CD4-positive, alpha-beta T cell treated with Interleukin-15 for 4 hours (primary cell): Measurements from ENCODE around the gene NKIRAS2.
A peak's percentile ranks its signal among the peaks of the same experiment; 100 is the strongest.

Experiments used
- DNase-seq: peaks from one replicate; pipeline ENCODE4 v3.0.0-alpha.2; 2020; ENCODE audit warnings: low spot score

Gene NKIRAS2

DNA sequence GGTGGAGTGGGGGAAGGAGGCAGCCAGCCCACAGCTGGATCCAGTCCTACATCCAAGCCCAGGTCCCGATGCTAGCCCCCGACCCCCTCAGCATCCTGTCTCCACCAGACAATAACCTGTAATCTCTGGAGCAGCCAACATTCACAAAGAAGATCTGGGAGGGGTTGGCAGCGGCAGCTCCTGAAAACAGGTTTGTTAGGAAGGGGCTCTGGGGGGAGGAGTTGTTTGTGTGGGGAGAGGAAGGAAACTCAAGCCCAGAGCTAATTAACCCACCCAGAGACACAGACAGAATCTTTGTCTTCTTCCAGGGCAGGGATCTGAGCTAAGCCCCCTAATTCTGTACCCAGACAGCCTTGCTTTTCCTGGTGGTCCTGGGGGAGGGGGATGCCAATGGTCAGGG is 35.1 kb downstream of the NKIRAS2 start:
- no peak for DNase-seq

DNA sequence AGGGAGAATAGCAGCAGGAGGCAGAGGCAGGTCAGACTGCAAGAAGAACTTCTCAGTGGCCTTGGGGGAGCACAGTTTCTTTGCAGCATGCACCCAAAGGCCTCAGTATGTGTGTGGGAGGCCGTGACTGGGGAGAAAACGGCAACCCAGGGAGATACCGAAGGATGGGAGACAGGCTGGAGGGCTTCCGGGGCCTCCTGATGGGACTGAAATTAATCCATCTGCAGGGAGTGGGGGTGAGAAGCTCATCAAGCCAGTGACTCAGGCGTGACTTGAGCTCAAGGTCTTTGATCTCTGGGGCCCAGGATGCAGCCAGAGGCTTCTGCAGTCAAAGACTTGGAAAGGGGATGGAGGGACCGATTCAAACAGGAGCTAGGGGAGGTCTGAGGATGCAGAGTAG is 35.6 kb downstream of the NKIRAS2 start:
- no peak for DNase-seq

DNA sequence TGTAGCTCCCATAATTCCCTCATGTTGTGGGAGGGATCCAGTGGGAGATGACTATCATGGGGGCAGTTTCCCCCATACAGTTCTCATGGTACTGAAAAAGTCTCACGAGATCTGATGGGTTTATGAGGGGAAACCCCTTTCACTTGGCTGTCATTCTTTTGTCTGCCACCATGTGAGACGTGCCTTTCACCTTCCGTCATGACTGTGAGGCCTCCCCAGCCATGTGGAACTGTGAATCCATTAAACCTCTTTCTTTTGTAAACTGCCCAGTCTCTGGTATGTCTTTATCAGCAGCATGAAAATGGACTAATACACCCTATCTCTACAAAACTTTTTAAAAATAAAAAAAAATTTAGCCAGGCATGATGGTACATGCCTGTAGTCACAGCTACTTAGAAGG is 36.7 kb downstream of the NKIRAS2 start:
- no peak for DNase-seq

DNA sequence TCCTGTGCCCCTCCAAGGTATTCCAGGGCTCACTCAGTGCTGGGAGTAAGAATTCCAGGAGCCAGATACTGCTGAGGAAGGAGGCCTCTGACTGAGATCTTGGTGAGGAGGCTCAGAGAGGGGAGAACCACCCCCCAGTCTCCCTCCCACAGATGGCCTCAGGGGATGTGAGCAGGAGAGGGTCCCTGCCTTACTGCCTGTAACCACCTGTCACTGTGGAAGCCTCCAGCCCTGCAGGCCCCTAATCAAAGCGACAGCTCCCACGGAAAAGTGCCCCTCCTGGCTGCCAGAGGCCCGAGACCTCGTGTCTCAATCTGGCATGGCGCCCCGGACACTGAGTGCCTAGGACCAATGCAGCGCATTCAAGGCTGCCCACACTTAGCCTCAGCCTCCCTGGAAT is 38.2 kb downstream of the NKIRAS2 start:
- DNase-seq: no peak

DNA sequence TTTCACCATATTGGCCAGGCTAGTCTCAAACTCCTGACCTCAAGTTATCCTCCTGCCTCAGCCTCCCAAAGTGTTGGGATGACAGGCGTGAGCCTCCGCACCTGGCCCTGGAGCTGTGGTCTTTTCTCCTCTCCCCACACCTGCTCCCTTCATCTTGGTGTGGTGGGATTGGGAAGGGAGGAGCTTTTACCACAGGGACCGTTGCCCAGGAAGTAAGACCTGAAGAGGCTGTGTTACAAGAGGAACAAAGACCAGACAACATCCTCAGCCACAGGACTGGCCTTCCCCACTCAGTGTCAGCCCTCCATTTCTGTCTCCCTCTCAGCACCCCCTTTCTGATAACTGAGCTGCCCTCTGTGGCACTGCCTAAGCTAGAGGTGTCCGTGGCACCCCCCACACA is 39.9 kb downstream of the NKIRAS2 start:
- no peak for DNase-seq

GRCh38 chr17:42060231-42060630 is 40.3 kb downstream of the NKIRAS2 start:
- no peak for DNase-seq

DNA sequence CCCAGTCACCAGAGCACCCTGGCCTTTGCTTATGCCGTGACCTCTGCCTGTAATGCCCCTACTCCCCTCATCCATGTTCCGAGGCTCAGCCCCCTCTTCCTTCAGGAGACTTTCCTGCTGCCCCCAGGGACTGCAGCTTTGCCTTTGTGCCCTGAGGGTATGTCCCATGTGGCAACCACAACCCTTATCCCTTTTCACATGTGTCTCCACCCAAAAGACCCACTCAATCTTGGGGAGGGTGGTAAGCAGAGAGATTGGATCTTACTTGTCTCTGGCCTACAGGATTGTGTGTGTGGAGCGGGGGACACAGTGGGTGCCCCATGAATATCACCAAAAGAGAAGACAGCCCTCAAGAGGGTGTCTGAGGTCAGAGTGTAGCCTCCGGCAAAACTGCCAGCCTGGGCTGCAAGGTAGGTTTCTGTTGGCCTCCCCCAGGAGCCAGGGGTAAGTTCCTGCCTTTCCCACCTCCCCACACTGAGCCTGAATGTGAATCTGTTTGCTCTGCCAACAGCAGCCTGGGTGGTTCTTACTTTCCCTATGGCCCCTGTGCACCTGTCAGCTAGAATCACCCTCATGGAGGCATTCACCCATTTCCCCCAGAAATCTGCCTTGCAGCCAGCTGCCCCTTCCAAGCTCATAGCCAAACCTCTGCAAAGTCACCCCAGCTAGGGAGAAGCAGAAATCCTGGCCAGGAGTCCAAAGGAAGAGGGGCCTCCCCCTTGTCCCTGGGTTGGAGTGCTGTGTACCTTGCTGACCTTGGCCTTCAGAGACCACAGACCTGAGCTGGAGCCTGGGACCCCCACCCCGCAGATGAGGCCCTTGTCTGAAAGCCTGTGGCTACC is 42.0 kb downstream of the NKIRAS2 start:
- no peak for DNase-seq

DNA sequence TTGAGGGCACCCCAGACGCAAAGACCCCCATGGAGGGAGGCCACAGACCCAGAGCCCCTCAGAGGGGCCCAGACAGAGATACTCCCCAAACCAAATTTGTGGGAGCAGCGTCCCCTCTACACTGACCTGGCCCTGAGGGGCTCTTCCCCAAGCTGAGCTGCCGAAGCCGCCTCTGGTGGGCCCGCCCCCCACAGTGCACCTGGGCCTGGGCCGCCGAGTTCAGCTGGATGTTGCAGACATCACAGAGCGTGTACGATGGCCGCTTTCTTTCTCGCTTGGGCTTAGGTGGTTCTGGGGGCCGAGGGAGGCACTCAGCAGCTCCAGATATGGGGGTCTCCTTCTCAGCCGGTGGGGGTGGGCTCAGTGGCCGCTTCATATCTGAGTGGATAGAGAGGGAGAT is 42.8 kb downstream of the NKIRAS2 start:
- no peak for DNase-seq

DNA sequence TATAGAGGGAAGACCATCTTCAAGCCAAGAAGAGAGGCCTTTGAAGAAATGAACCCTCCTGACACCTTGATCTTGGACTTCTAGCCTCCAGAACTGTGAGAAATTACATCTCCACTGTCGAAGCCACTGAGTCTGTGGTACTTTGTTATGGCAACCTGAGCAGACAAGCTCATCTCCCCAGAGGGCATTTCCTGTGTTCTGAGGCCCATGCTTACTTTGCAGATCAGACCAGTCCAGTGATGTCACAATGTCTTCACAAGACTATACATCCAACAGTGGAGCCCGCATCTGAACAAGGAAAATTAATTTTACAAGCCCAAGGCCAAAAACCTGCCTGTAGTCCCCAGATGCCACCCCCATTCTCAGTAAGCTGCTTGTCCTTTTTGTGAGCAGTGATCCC is 45.3 kb downstream of the NKIRAS2 start:
- no peak for DNase-seq

GRCh38 chr17:42067371-42068091 is 47.6 kb downstream of the NKIRAS2 start:
- DNase-seq: peak; percentile 73

GRCh38 chr17:42068979-42069378 is 49.1 kb downstream of the NKIRAS2 start:
- DNase-seq: no peak

DNA sequence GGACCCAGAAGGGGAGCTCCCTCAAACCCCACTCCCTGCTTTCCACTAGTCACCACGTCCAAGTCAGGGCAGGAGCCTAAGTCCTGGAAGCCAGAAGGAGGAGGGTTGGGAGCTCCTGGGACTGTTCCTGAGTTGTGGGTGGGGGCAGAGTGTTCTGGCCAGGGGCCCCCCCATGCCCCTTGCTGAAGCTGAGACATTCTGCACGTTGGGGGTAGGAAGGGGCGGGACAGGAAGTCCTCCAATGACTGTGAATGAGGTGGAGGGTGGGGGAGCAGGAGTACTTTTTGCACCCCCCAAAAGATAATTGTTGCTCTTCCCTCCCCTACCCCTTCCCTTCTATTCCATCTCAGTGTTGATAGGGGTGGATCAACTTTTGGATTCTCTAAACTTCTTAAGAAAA is 51.9 kb downstream of the NKIRAS2 start:
- DNase-seq: no peak

- DNase-seq: no peak
Measured at GRCh38 chr17:42072323-42073187, 52.7 kb downstream of the NKIRAS2 start.
